ENCODE data around the gene ATP5F1A.

The ATP5F1A gene

DNA sequence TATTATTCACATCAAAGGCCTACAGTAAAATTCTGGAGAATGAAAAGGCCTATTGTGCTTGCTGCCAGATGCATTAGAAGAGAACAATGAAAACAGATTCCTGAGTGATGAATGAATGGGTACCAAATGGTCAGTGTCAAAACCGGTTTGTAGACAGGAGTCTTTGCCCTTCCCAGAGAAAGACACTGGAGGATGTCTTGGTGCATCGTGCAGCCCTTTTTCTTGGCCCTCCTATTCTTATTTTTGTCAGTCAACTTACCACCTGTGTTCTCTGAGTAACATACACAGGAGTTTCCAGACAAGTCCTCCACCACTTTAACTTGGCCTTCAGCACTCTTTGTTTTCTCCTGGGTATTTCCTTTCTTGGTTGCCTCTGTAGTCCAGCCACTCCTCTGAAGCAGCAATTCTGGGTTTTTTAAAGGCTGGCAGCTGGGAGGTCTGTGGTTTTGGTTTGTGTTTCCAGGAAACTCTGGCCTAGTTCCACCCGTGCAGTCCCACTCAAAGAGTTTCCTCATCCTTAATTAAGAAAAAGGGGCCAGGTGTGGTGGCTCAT, 55.4 kb downstream of the ATP5F1A start:
- peak; percentile 43 for DNase-seq

DNA sequence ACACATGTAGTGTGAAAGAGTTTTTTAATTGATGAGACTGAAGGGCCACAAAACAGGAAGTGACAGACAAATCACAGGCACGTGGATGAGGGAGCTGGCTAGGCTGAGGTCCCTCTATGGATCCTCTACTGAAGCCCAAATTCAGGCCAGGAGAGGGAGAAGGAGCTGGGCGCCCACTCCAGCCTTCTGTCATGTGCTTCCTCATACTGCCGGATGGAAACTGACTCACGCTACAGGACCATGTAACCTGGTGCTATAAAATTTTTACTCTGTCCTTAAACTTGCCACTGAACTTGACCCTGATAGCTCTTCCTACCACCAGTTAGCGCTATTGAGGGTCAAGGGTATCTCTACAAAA, 57.4 kb downstream of the ATP5F1A start:
- DNase-seq = no peak

DNA sequence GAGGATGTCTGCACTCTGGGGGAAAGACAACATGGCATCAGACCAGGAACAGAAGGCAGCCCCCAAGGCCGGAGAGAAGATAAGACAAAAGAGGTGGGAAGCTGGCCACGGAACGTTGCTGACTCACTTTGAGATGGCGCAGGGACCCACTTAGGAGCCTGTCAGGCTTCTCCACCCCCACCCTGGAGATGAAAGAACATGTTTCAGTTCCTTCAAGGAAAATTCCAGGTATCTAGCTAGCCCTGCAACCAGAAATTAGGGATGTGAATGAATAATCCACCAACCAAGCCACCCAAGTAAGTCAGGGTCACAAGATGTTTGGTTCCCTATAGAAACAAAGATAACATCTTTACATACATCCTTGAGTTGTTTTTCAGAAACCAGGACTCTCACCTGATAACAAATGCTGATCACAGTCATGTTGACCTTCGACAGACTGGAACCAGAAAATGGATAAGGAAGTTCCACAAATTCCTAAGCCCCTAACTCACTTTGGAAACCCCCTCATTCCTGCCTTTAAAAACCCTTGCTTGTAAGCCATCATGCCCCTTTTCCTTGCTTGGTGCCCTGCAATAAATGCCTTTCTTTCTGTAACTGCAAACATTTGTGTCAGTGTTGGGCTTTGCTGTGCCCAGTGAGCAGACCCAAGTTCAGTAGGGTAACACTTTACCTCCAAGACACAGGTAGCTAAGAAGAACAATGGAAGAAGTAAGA, 57.9 kb downstream of the ATP5F1A start:
- DNase-seq = no peak

DNA sequence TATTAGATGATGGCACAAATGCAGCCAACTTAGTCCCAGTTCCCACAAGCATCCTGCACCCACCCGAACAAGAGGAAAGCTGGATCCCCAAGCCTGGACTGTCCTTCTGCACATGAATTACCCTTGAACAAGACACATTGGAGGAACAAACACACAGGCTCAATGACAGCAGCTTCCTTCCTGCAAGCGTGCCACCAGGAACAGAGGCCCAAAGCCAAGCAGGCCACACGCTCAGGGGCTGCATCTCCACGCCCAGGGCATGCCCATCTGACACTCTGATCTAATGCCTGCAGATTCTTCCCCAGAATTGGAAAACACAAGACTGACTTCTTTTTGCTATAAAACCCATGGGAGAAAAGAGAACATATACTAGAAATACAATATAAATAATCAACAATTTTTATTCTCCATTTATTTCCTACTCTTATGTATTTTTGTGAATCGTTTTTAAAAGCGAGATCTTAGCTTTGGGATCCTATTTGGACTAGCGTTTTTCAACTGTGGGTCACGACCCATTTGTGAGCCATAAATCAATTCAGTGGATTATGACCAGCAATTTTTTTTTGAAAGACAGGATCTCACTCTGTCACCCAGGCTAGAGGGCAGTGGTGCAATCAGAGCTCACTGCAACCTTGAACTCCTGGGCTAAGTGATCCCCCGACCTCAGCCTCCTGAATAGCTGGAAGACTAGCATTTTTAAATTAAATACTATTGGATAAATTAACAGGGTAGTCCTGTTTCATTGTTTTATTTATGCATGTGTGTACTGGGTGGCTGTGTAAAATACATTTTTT, 60.4 kb downstream of the ATP5F1A start:
- no peak for DNase-seq

DNA sequence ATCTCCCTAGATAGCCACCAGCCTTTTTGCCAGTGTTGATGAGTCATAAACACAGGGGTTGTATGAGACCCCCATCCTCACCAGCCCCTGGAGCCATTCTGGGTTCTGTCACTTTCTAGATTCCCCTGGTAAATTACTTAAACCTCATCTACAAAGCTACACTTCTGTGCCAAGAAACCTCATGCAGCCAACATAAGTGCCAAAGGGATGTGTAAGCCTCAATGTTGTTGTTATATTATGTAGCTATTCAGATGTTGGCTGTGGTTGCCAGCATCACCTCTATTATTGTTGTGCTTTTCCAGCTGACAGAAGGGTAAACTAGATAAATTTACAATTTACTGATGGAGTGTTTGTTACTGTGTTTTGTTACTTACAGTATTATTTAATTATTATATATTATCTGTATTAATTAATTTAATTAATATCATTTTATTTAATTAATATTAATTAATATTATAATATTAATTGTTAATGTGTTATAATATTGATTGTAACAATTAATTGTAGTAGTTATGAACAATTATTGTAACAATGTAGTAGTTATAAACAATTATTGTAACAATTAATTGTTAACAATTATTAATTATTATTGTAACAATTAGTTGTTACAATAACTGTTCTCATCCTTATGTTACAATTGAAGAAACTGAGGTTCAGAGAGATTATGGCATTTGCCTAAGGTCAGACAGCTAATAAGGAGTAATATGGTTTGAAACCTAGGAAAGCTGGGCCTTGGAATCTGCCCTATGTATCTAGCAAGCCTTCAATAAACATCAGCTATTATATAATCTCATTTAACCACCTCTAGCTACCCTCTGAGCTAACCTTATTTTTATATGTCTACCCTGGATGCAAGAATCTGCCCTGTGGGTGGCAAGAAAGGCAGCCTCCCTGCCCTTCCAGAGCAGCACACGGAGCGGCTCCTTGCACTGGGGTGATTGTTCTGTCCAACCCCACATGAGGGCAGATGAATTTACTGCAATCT, 62.1 kb downstream of the ATP5F1A start:
- no peak for DNase-seq

DNA sequence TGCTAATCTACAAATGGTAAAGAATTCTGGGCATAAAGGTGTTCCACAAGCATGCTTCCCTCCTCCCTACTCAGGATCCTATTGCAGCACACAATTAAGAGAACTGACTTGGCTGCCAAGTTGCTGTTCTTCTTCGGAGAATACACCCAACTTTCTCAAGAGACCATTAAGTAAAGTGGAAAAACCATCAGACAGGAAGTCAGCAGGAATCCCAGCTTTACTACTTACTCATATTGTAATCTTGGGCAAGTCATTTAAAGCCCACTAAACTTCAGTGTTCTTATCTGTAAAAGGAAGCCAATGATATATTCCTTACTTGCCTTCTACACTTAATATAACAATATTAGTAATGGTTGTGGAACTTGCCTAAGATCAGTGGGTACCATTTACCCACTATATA, 63.9 kb downstream of the ATP5F1A start:
- no peak for DNase-seq

DNA sequence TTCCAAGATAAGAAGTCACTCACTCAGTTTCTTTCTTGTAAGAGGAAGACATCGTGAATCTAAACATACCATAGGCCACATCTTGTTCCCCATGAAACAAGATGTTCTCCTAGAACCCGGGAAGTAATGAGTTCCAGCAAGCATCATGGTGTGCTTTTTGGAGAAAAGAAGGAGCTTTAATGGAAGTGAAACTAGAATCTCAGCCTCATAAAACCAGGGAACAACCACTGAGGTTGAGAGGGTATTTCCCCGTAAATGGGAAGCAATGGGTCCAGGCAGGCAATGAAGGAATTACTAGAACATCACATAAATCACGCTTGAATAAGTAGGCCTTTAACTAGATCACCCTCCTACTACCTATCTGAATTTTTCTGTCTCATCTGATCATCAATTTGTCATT, 66.4 kb downstream of the ATP5F1A start:
- DNase-seq = no peak

Data from stimulated activated CD8-positive, alpha-beta memory T cell treated with anti-CD3 and anti-CD28 coated beads, Interleukin-4, amount 100 ng/mL, for 48 hours (primary cell).